NCI-H510A treated with DMSO at 0.1 percent for 48 hours (cell line): Measurements from ENCODE around the gene NPRL2.
A peak's percentile ranks its signal among the peaks of the same experiment; 100 is the strongest.

Experiments
- DNase-seq: peaks from one replicate; lab custom pipeline; 2025; lab: John Stamatoyannopoulos, UW

NPRL2 gene

GRCh38 chr3:50373146-50374051, 22.8 kb upstream of the NPRL2 start:
- DNase-seq, result no peak

- DNase-seq, result no peak
These were observed 21.8 kb upstream of the NPRL2 start for GRCh38 chr3:50372349-50372748.

GRCh38 chr3:50371133-50371685, 20.6 kb upstream of the NPRL2 start:
- DNase-seq, result no peak

DNA sequence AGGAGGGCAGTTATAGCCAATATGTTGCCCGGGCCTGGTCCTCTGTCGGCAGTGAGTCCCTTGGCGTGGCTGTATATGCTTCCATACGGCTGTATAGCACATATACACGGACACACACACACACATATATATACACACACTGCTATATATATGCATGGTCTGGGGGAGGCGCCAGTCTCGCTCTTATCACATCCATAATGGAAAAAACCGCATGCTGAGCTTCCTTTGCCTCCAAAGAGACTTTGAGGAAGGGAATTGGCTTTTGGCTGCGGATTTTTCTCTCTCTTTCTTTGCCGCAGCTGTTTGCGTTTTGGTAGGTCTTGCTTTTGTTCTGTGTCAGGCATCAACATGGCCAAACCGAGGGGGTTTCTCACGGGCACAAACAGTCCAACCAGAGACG, 20.0 kb upstream of the NPRL2 start:
- DNase-seq, result peak; percentile 13

GRCh38 chr3:50369012-50369670, 18.6 kb upstream of the NPRL2 start:
- DNase-seq, result no peak

DNA sequence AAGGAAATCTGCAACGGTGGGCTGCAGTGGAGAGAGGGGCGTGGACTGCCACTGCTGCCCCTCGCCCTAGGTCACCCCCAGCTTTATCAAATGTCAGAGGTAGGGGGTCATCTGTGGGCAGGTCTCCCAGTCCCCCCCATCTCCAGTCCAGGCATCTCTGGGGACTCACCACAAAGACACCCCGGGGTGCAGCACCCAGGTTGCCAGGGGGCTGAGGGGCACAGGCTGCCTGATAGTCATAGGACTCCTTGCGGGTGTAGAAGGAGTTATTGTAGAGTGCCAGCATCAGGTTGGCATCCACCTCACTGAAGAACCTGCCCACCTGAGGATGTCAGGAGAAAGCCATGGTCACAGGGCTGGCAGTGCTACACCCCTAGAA, 15.3 kb upstream of the NPRL2 start:
- no peak for DNase-seq

GRCh38 chr3:50365080-50365841, 14.7 kb upstream of the NPRL2 start:
- DNase-seq, result no peak

DNA sequence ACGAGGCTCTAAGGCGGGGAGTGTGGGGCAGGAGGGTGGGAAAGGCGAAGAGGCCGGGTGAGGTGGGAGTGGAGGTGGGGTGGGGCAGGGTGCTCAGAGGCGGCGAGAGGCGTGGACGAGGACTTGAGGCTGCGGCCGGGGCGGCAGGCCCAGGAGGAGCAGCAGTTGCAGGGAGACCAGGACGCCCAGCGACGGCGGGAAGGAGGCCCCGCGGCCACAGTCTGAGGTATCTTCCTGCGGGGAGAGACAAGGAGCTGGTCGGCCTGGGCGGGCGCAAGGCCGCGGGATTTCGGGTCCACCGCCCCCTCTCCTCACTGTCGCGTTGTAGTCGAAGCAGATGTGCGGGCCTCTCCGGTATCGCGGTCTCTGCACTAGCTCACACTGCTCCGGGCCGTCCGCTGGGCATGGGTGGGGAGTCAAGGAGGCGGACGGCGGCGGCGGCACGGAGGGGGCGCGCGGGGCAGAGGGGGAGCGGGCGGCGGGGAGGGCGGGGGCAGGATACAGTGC, 14.1 kb upstream of the NPRL2 start:
- DNase-seq, result no peak

- DNase-seq, result no peak
These were observed 9.2 kb upstream of the NPRL2 start for GRCh38 chr3:50359760-50360110.

- DNase-seq, result peak; percentile 87
These were observed 8.6 kb upstream of the NPRL2 start, which contains the start of gene TMEM115 for GRCh38 chr3:50358911-50359759. TSS of gene TMEM115 (minus strand) at chr3:50359521. CDS start at chr3:50359063, 458 bp downstream.

DNA sequence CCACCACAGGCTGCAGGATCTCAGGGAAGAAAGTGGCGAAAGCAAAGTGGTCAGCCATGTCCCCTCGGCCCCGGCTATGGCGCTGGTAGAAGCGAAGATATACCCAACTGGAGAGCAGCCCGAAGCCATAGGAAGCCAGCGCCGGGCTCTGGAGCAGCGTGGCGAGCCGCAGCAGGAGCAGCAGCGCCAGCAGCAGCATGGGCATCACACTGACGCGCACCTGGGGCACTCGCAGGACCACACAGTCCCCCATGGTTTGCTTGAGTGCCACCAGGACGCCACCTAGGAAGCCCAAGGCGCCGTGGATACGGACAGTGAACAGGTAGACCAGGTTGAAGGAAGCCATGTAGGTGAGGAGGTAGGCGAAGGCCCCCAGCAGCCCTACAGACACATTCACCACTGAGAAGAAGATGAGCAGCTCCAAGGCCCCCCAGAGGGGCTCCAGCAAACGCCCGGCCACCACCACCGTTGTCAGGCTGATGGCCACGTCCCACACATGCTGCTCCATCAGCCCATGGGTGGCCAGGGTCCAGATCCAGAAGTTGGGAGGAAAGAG, 7.9 kb upstream of the NPRL2 start:
- no peak for DNase-seq

DNA sequence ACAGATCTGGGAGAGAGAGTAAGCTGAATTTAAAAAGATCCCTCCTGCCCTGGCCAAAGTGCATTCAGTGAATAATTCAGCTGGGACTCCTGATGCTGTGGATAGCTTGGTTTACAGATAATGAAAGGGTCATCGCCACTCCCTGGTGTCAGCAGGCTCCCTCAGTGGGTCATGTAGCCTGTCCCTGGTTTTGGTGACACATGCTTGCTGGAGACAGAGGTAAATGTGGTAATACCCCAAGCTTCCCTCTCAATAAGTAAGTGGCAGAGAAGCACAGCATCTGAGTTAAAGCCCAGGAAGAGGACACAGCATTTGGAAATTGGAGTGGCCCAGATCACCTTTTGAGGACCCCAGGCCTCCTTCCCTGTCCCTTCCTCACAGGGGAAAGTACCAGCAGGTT, 6.9 kb upstream of the NPRL2 start:
- DNase-seq, result no peak

DNA sequence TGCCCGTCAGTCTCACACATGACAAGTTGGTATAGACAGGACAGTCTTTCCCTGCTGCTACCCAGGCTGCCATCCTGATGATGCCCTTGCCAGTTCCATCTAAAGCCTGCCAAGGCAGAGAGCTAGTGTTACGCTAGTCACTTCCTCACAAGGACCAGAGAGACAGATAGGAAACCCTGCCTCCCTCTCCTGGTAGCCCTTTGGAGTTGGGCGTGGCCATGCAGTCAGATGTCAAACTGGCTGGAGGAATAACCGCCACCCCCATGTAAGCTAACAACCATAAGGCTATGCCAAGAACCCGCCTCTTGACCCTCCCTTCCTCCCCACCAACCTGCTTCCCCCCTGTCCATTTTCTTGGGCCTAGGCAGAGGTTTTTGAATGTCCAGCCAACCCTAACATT, 6.0 kb upstream of the NPRL2 start:
- peak; percentile 26 for DNase-seq

DNA sequence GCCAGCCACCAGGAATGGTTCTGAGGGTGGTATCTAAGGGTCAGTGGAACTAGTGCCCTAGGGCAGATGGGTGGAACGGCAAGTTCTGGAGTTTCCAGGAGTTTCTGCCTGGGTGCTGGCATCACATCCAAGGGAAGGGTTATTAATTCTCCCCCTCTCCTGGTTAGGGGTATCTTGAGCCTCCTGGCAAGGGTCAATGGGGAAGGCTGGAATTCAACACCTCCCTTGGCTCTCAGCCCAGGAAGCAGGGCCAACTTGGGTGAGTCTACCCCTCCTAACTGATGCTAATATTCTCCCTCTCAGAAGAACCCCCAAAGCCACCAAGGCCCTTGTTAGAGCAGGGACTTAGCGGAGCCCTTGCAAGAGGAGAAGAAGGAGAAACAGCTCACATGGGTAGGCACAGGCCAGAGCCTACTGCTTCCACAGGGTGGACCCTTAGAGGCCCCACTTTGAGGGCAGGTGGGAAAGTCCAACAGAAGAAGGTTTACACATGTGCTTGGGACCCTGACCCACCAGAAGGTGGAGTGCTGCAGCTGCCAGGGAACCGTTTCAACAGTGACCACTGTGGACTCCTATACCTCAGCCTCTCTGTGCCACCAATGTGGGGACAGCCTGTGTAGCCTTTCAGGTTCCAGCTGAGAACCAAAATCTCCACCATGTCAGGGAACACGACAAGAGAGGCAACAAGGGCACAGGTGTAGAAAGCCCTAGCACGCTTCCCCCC, 5.4 kb upstream of the NPRL2 start:
- no peak for DNase-seq

DNA sequence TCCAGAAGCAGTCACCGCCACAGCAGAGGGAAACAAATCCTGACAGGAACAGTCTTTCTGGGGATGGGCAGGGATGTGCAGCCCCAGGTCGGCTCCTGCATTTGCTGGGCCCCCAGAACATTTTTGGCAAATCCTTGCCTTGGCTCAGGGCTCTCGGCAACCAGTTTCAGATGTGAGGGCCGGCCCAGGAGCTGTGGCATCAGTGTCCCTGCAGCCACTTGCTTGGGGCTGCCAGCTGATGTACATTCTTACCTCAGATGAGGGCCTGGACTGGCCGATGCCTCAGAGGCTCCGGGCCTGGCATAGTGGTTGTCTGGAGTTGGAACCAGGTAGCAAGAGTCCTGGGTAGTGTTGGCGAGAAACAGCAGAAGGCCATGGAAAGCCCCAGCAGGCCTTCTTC, 4.3 kb upstream of the NPRL2 start:
- DNase-seq, result no peak

DNA sequence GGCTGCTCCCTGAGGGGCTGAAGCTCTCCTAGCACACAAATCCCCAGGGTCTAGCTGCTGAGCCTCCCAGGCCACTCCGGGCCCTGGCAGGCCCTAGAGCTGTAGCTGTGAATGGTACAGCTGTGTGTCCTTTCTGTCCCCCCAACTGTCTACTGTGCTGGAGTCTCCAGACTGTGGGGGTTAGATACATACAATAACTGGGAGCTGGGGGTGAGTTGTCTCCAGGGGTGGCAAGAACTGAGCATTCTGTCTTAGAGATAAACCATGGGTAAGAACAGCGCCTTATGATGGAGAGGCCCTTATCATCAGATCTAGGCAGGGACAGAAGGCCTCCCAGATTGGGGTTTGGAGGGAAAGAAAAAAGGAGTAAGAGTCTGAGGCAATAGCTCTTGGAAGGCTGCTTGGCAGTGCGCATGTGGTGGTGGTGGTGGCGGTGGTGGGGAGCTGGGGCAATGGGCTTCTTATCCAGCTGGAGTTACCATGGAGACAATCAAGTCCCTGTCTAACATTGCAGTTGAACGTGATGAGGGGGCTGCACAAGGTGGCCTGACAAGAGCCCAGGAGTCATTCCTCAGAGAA, 3.7 kb upstream of the NPRL2 start:
- no peak for DNase-seq

- no peak for DNase-seq
These were observed 2.9 kb upstream of the NPRL2 start for GRCh38 chr3:50353245-50354004.

GRCh38 chr3:50352781-50353180, 2.2 kb upstream of the NPRL2 start:
- no peak for DNase-seq

- DNase-seq, result no peak
These were observed 735 bp upstream of the NPRL2 start for GRCh38 chr3:50351323-50351697.
